GM12864 (cell line): ENCODE results near the gene FOXR1.

Source experiments
- DNase-seq: peaks from one replicate; pipeline ENCODE4 v3.0.0-alpha.2; 2011; ENCODE audit warnings: low read depth
- H3K4me3 ChIP-seq: 2 replicates; pipeline ENCODE4 v1.5.1; 2011; ENCODE audit warnings: mild to moderate bottlenecking, low read depth, low read length, control low read depth
- CTCF ChIP-seq: IDR thresholded peaks from 2 replicates; pipeline ENCODE4 v1.5.1; 2011; ENCODE audit warnings: low read depth, mild to moderate bottlenecking, moderate library complexity, low read length, control low read depth, inconsistent platforms; ENCODE audit errors: missing control alignments

Gene FOXR1

GRCh38 chr11:118971646-118972045 lies at the start of gene FOXR1:
TSS of gene FOXR1 (plus strand) at chr11:118971761. CDS start at chr11:118971932, 171 bp downstream.
- no peak for TF ChIP-seq CTCF
- H3K4me3 ChIP-seq = no peak within 1 kb of the TSS
- DNase-seq = no peak

GRCh38 chr11:118921929-118922744 lies 49.4 kb upstream of the FOXR1 start:
- no peak for TF ChIP-seq CTCF
- DNase-seq = no peak
- H3K4me3 ChIP-seq = no peak overlapping the region

GRCh38 chr11:118922745-118923627 lies 48.6 kb upstream of the FOXR1 start:
- DNase-seq = no peak
- TF ChIP-seq CTCF = no peak
- peak overlapping the region; percentile 90; the same call in 1 of the 2 replicates for H3K4me3 ChIP-seq

- no peak for DNase-seq
- H3K4me3 ChIP-seq = peak overlapping the region; percentile 90
- TF ChIP-seq CTCF = no peak
Observed at GRCh38 chr11:118923721-118924587, 47.6 kb upstream of the FOXR1 start.

- DNase-seq = no peak
- TF ChIP-seq CTCF = no peak
- H3K4me3 ChIP-seq = peak overlapping the region; percentile 90
Observed at GRCh38 chr11:118924591-118925585, 46.7 kb upstream of the FOXR1 start.

- no peak overlapping the region for H3K4me3 ChIP-seq
- DNase-seq = no peak
- TF ChIP-seq CTCF = no peak
Observed at GRCh38 chr11:118927554-118928100, 43.9 kb upstream of the FOXR1 start.
